ENCODE measurements around the gene RPL38.

RPL38 gene
- total RNA-seq: 528 to 680 (median 620) reads per million in 4 donors

- DNase-seq: peak; percentile 86 to 97 (median 93)
These were observed at the start of gene RPL38 for GRCh38 chr17:74203439-74204240. RPL38 (plus strand) TSS chr17:74203678; CDS start chr17:74203956, 278 bp downstream.

- no peak for DNase-seq
These were observed 49.6 kb upstream of the RPL38 start for GRCh38 chr17:74153821-74154430.

GRCh38 chr17:74156878-74157277 is 46.6 kb upstream of the RPL38 start:
- DNase-seq: no peak

GRCh38 chr17:74157366-74157765 is 46.1 kb upstream of the RPL38 start:
- DNase-seq: no peak

GRCh38 chr17:74158761-74159160 is 44.7 kb upstream of the RPL38 start:
- no peak for DNase-seq

GRCh38 chr17:74159226-74159840 is 44.1 kb upstream of the RPL38 start:
- no peak for DNase-seq

GRCh38 chr17:74160656-74161502 is 42.6 kb upstream of the RPL38 start:
- no peak for DNase-seq

- DNase-seq: no peak
These were observed 42.0 kb upstream of the RPL38 start for GRCh38 chr17:74161503-74161875.

GRCh38 chr17:74163271-74163821 is 40.1 kb upstream of the RPL38 start:
- no peak for DNase-seq

- DNase-seq: no peak
These were observed 39.6 kb upstream of the RPL38 start for GRCh38 chr17:74163836-74164235.

GRCh38 chr17:74164446-74165045 is 38.9 kb upstream of the RPL38 start:
- no peak for DNase-seq

- no peak for DNase-seq
These were observed 37.6 kb upstream of the RPL38 start for GRCh38 chr17:74165797-74166365.

- no peak for DNase-seq
These were observed 32.6 kb upstream of the RPL38 start for GRCh38 chr17:74170924-74171323.

GRCh38 chr17:74172700-74173099 is 30.8 kb upstream of the RPL38 start:
- no peak for DNase-seq

- DNase-seq: peak in 1 of 5 donors; percentile 12
These were observed 26.9 kb upstream of the RPL38 start for GRCh38 chr17:74176546-74177001.

- no peak for DNase-seq
These were observed 26.4 kb upstream of the RPL38 start for GRCh38 chr17:74177018-74177450.

GRCh38 chr17:74179576-74179975 is 23.9 kb upstream of the RPL38 start:
- DNase-seq: no peak

- DNase-seq: no peak
These were observed 23.1 kb upstream of the RPL38 start for GRCh38 chr17:74180336-74180735.

- no peak for DNase-seq
These were observed 22.1 kb upstream of the RPL38 start for GRCh38 chr17:74181341-74181740.

- no peak for DNase-seq
These were observed 21.3 kb upstream of the RPL38 start for GRCh38 chr17:74182041-74182723.

- DNase-seq: no peak
These were observed 20.1 kb upstream of the RPL38 start for GRCh38 chr17:74183411-74183810.
